Measurements from ENCODE around the gene PMM2.
A peak's percentile ranks its signal among the peaks of the same experiment; 100 is the strongest.

PMM2 gene

DNA sequence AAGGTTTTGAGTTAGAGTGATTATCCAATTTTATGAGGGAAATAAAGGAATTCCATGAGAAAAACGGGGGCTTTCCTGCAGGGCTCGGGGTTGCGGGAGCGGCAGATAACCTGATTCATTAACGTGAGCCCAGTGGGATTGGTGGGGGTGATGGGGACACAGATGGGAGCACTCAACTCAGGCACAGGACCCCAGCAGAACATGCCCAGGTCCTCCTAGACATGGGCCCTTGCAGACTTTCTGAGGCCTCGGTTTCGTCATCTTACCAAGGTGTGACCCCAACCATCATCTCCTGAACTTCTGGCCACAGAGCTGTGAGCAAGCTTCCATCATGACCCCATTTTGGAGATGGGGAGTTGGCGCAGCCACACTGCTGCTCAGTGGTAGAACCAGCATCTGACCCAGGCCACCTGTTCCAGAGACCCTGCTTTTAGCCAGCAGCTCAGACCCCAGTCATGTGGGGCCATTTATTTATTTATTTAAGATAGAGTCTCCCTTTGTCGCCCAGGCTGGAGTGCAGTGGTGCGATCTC, 48.8 kb downstream of the PMM2 start:
- TF ChIP-seq, protein P1, sequence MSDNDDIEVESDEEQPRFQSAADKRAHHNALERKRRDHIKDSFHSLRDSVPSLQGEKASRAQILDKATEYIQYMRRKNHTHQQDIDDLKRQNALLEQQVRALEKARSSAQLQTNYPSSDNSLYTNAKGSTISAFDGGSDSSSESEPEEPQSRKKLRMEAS (IDR thresholded peaks at IDR 0.05; ENCODE audit: low read depth, low read length): no peak
- TF ChIP-seq MYC (IDR thresholded peaks at IDR 0.05; ENCODE audit: low read depth, low read length) (no peak), POLR2A (IDR thresholded peaks at IDR 0.05; ENCODE audit: extremely low read depth, insufficient read length) (no peak)
- TF ChIP-seq, protein P2, sequence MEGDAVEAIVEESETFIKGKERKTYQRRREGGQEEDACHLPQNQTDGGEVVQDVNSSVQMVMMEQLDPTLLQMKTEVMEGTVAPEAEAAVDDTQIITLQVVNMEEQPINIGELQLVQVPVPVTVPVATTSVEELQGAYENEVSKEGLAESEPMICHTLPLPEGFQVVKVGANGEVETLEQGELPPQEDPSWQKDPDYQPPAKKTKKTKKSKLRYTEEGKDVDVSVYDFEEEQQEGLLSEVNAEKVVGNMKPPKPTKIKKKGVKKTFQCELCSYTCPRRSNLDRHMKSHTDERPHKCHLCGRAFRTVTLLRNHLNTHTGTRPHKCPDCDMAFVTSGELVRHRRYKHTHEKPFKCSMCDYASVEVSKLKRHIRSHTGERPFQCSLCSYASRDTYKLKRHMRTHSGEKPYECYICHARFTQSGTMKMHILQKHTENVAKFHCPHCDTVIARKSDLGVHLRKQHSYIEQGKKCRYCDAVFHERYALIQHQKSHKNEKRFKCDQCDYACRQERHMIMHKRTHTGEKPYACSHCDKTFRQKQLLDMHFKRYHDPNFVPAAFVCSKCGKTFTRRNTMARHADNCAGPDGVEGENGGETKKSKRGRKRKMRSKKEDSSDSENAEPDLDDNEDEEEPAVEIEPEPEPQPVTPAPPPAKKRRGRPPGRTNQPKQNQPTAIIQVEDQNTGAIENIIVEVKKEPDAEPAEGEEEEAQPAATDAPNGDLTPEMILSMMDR (IDR thresholded peaks at IDR 0.05; ENCODE audit: low read depth, low read length): no peak

DNA sequence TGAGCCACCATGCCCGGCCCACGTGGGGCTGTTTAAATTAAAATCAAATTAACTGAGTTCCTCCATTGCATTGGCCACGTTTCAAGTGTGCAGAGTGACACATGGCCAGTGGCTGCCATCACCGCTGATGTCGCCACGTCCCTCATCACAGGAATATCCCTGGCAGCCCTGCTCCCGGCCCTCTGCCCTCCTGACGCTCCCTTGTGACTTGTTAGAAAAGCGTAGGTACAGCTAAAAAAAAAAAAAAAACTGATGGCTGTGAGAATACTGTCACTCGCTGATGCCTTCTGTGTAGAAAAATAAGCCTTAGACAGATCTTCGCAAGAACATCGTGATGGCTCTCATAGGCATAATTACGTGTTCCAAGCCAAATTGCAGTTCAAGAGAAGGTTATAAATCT, 49.5 kb downstream of the PMM2 start:
- TF ChIP-seq MYC (IDR thresholded peaks at IDR 0.05; ENCODE audit: low read depth, low read length): no peak
- TF ChIP-seq, protein P2 (IDR thresholded peaks at IDR 0.05; ENCODE audit: low read depth, low read length): no peak
- TF ChIP-seq POLR2A (IDR thresholded peaks at IDR 0.05; ENCODE audit: extremely low read depth, insufficient read length): no peak
- TF ChIP-seq, protein P1 (IDR thresholded peaks at IDR 0.05; ENCODE audit: low read depth, low read length): no peak
- H3K4me3 ChIP-seq (ENCODE audit: low read depth, low read length): no peak overlapping the region
- no peak for DNase-seq (ENCODE audit: low read depth)

More for the DNA sequence above, 48.8 kb downstream of the PMM2 start:
- DNase-seq (ENCODE audit: low read depth): no peak
- no peak overlapping the region for H3K4me3 ChIP-seq (ENCODE audit: low read depth, low read length)

DNA sequence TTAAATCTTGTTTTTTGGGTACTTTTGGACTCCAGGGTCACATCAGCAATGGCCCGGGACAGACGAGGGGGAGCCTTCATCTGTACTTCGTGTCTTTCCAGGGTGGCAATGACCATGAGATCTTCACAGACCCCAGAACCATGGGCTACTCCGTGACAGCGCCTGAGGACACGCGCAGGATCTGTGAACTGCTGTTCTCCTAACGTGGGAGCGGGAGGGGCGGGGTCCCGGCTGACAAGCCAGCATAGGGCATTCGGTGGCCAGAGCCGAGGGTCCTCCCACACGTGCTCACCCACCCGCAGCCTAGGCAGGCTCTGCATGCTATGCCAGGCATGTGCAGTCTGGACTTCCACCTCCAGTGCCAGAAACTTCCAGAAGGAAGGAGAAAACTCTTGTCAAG, 50.0 kb downstream of the PMM2 start:
- no peak overlapping the region for H3K4me3 ChIP-seq (ENCODE audit: low read depth, low read length)
- TF ChIP-seq, protein P1 (IDR thresholded peaks at IDR 0.05; ENCODE audit: low read depth, low read length): no peak
- TF ChIP-seq, protein P2 (IDR thresholded peaks at IDR 0.05; ENCODE audit: low read depth, low read length): no peak
- no peak for TF ChIP-seq MYC (IDR thresholded peaks at IDR 0.05; ENCODE audit: low read depth, low read length)
- no peak for TF ChIP-seq POLR2A (IDR thresholded peaks at IDR 0.05; ENCODE audit: extremely low read depth, insufficient read length)
- DNase-seq (ENCODE audit: low read depth): no peak

DNA sequence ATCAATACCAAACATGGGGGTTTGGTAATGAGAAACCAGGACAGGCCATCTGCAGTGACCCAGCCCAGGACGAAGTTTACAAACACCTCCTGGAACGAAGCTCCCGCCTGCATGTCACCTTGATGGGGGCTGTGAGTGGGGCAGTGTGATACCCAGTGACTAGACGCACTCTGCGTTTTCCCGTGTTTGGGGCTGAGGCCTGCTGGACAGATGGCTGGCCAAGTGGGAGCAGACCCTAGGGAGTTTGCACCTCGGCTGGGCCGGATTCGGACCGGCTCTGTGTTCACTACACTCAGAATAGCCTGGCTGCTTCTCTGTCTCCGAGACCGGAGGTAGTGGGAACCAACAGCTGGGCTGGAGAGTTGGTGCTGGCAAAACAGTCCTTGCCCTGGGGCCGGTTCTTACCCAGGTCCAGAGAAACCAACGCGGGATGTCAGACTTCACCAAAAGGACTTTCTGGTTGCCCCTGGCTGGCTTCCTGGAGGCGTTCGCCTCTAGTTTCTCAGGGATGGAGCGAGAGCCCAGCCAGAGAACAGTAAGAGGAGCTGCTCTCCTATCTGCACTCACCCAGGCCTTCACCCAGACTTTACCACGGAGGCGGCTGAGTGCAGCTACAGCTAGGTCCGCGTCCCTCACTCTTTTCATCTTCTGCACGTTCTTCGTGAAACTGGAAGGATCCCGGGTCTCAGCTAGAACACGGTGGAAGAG, 50.7 kb downstream of the PMM2 start:
- no peak overlapping the region for H3K4me3 ChIP-seq (ENCODE audit: low read depth, low read length)

DNA sequence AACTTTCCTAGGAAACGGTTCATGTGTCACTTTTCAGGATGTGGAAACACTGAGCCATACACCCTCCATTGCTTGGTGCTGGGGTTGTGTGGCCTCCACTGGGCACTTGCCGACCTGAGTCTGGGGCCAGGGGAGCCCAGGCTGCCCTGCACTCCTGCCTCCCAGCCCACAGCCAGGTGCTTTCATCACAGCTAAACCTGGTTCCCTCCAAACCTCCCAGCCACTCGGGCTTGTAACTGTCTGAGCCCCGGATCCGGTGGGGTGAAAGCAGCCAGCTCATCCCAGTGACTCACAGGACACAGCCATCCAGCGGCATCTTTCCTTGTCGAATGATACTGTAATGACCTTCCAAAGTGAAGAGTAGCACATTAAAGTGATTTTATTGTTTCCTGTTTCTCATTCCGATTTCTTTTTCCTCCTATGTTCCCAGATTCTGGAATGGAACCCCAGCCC, 51.3 kb downstream of the PMM2 start:
- DNase-seq (ENCODE audit: low read depth): peak; percentile 17
- H3K4me3 ChIP-seq (ENCODE audit: low read depth, low read length): no peak overlapping the region
- no peak for TF ChIP-seq POLR2A (IDR thresholded peaks at IDR 0.05; ENCODE audit: extremely low read depth, insufficient read length)
- TF ChIP-seq, protein P1 (IDR thresholded peaks at IDR 0.05; ENCODE audit: low read depth, low read length): no peak
- TF ChIP-seq, protein P2 (IDR thresholded peaks at IDR 0.05; ENCODE audit: low read depth, low read length): no peak

More for the DNA sequence above, 50.7 kb downstream of the PMM2 start:
- TF ChIP-seq MYC (IDR thresholded peaks at IDR 0.05; ENCODE audit: low read depth, low read length) (no peak), POLR2A (IDR thresholded peaks at IDR 0.05; ENCODE audit: extremely low read depth, insufficient read length) (no peak)
- TF ChIP-seq, protein P1 (IDR thresholded peaks at IDR 0.05; ENCODE audit: low read depth, low read length): no peak
- TF ChIP-seq, protein P2 (IDR thresholded peaks at IDR 0.05; ENCODE audit: low read depth, low read length): no peak
- peak; percentile 1 for DNase-seq (ENCODE audit: low read depth)

All from NB4 (cell line).